RPMI7951 (cell line): ENCODE results near the gene LRRC2. TPM values are rescaled to one million over a fixed set of nuclear protein-coding genes. Genes with fewer than 3 reads are reported as not detected.
A peak's percentile ranks its signal among the peaks of the same experiment; 100 is the strongest.

Source experiments
- DNase-seq: peaks from one replicate; pipeline ENCODE4 v3.0.0-alpha.2; 2012; ENCODE audit warnings: low read depth
- total RNA-seq: library from RNA; depleted of rRNA; stranded (reverse); fragments of >200 nt; shearing (Covaris generic); gene quantifications from 2 replicates; pipeline ENCODE4 v1.2.3, GENCODE V29; 2014; rRNA removed

The LRRC2 gene
- 0.12 and 0.59 TPM in 2 replicates for total RNA-seq

DNA sequence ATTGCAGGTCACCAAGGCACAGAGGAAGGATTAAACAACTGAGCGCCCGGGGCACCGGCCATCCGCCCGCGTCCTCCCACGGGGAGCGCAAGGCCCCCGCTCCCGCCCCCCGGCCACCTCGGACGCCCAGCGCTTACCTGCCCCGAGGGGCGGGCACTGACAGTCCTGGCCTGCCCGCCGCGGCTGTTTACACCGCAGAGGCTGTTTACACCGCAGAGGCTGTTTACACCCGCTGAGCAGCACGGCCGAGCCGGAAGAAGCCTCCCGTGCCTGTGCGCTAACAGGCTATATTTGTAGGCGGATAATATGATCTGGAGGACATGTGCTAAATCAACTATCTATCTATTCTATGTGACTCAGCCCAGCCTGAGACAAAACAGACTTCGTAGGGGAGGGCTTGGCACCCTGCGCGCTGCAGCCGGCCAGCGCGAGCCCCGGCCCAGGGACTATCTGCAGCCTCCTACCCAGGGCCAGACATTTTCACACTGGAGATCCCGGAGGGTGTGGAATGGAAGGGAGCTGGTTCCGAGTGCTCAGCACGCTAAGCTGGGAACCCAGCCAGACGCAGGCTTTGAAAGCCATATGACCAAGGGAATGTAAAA is at the start of gene LRRC2:
Gene LRRC2, minus strand, starts transcription at position 263 of the 602 bp plus-strand sequence. CDS start 14,711 bp downstream, outside the sequence.
- DNase-seq, result peak; percentile 69

- no peak for DNase-seq
Measured at GRCh38 chr3:46615050-46615775, 49.1 kb upstream of the LRRC2 start.

GRCh38 chr3:46614431-46614830 is 48.3 kb upstream of the LRRC2 start:
- DNase-seq, result no peak

- no peak for DNase-seq
Measured at GRCh38 chr3:46613313-46614005, 47.4 kb upstream of the LRRC2 start.

DNA sequence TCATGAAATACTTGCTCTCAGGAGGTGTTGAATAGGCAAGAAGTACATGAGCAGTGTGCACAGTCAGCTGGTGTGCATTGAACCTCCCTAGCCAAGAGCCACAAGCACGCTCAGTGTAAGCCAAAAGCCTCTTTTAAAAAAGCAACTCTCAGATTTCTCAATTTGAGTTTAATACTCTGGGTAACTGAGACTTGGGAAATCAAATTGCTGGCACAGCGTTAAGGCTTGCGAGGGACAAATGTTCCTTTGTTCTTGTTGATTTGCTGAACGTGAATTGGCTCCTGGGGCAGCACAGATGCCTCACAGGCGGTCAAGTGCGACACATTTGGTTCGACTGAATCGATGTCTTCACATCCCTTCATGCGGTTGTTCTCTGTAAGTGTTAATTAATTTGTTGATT is 46.2 kb upstream of the LRRC2 start, which contains the start of gene FAM240A:
Gene FAM240A, plus strand, starts transcription at position 202 of the 400 bp plus-strand sequence. Its CDS starts 159 bp downstream, at position 361.
- peak; percentile 9 for DNase-seq

DNA sequence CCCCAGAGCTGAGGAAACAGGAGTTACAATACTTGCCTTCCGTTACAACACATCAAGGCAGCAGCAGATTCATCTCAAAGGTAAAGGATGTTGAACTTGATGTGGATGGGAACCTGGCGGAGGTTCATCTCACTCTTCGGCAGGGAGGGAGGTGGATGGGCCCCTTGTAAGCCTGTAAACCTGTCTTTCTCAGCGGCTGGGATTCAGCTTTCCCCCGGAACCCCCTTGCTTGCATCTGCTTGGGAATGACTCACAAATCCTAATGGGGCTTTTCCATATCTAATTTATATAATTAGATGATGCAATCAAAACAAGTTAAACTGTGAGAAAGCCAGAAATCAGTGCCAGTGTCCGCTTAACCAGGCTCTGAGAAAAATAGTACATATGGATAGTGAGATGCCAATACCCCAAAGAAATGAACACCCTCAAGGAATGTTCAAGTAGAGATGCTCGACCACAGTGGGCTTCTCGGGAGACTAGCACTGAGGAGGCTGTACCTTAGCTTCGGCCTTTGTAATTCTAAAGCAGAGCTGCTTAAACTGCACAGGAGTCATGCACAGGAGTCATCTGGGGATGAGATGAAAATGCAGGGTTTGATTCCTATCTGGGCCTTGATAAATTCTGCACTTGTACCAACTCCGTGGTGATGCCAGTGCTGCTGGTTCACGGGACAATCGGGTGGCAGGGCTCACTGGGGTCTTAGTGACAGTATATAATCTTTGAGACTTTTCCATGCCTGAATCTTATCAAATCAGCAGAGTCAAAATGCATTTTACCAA is 44.0 kb upstream of the LRRC2 start:
- no peak for DNase-seq

- peak; percentile 11 for DNase-seq
Measured at GRCh38 chr3:46609212-46609721, 43.2 kb upstream of the LRRC2 start.

DNA sequence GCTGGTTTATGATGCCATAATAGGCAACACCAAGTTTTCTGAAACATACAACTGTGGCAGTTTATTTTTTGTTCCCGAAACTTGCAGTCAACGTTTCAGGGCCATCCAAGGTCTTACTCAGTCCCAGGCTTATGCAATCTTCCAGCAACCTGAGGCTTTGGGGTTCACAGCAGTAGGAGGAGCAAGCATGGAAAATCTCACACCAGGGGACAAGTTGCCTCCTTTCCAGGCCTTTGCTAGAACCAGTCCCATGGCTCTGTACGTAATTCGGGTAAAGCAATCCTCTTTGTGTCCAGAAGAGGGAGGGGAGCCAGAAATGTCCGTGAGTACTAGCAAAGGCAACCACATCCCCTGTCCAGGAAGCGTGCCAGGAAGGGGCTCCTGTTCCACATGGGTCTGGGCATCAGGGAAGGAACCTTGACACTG is 41.5 kb upstream of the LRRC2 start:
- peak; percentile 40 for DNase-seq

DNA sequence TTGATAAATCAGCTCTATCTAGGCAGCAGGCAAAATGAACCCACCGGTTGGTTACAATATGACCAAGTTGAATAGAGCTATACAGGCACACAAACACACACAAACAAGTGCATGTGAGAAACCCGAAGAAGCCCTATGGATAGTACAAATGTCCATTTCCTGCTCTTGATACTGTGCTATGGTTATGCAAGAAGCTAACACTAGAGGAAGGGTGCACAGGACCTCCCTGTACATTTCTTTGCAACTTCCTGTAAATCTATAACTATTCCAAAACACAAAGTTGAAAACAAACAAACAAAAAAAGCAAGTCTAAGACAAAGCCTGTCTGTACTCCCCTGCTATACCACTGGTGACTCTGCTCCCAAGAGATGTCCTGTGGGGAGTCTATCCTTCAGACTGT is 38.0 kb upstream of the LRRC2 start:
- no peak for DNase-seq

- DNase-seq, result no peak
Measured at GRCh38 chr3:46603446-46604046, 37.4 kb upstream of the LRRC2 start.

- no peak for DNase-seq
Measured at GRCh38 chr3:46599590-46599989, 33.5 kb upstream of the LRRC2 start.

- no peak for DNase-seq
Measured at GRCh38 chr3:46595819-46596314, 29.8 kb upstream of the LRRC2 start.

GRCh38 chr3:46594723-46595122 is 28.6 kb upstream of the LRRC2 start:
- DNase-seq, result no peak

DNA sequence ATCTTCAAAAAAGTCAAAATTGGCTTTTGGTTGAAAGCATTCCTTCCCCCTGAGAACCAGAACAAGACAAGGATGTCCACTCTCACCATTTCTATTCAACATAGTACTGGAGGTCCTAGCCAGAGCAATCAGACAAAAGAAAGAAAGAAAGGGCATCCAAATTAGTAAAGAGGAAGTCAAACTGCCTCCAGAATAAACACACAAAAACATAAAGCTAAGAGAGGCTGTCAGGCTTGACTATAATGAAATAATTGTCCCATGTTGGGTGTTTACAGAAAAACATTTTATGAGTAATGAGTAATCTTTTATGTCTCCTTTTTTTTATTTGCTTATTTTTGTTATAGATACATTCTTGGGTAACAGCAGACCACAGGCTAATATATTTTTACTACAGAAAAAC is 27.9 kb upstream of the LRRC2 start:
- DNase-seq, result no peak

DNA sequence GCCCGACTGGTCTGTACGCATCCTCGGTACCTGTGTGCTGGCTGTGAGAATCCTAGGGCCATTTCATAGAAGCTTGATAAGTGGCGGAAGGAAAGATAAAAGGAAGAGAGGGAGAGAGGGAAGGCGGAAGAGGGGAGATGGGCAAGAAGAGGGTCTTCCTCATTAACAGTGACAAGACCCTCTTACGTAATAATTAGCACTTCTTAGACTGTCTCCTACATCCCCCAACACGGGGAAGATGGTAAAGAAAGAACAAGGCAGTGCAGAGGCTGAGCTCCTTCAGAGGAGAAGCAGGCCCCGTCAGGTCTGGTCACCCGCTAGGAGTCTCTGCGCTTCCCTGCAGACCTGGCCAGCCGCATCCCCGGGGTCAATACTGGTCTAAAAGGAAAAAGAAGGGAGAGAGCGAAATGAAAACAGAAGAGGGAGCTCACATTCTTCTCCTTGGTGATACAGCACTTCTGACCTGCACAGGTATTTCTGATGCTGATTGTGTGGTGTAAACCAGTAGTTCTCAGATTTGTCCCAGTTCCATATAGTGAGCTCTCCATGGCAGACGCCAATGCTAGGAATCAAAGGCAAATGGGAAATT is 27.3 kb upstream of the LRRC2 start:
- DNase-seq, result no peak

DNA sequence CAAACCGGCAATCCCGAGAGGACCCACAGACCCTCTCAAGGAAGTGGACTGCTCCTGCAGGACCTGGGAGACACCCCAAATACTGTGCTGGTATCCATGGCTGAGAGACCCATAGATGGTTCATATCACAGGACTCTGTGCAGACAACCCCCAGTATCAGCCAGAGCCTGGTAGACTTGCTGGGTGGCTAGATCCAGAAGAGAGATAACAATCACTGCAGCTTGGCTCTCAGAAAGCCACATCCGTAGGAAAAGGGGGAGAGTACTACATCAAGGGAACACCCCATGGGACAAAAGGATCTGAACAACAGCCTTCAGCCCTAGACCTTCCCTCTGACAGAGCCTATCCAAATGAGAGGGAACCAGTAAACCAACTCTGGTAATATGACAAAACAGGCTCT is 21.2 kb upstream of the LRRC2 start:
- DNase-seq, result peak; percentile 35

GRCh38 chr3:46586738-46587246 is 20.7 kb upstream of the LRRC2 start:
- DNase-seq, result no peak

DNA sequence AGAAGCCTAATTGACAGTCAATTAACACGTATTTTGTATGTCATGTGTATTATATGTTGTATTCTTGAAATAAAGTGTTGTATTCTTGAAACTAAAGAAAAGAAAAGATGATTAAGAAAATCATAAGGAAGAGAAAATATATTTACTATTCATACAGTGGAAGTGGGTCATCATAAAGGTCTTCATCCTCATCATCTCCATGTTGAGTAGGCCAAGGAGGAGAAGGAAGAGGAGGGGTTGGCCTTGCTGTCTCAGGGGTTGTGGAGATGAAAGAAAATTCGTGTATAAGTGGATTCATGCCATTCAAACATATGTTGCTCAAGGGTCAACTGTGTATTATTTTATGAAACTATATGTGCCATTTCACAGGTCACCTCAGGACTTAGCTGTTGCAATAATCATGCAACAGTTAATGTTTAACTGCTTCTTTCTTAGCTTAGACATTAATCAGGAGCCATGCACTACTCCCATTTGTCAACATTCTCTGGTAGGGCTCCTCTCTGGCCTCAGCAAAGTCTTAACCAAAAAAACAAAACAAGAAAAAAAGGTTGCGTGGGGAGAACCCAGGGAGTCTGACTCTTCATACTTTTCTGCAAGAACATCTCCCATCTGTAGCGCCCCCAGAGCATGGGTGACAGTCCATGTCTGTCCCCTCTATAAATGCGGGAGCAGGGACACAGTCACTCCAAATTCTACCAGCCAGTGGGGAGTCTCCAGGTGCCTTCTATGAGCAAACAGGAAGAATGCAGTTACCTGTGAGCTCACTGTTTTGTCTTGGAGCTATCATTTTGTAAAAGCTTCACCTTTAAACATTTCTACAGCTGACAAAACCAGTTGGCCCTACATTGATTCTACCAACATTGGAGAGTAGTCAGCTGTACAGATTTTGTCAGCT is 19.9 kb upstream of the LRRC2 start:
- no peak for DNase-seq
